Endothelial cell (in vitro differentiated cells): ENCODE results near the gene MYO1D. TPM values are rescaled to one million over a fixed set of nuclear protein-coding genes. Genes with fewer than 3 reads are reported as not detected.

Experiments used
- DNase-seq: peaks from one replicate; pipeline ENCODE4 v3.0.0; 2021; ENCODE audit warnings: low spot score
- H3K27ac Mint-ChIP-seq: one replicate; pipeline ENCODE4 v1.8.0; 2021; ENCODE audit warnings: mixed read lengths, inconsistent platforms; ENCODE audit not compliant: unreplicated experiment
- H3K27me3 Mint-ChIP-seq: one replicate; pipeline ENCODE4 v1.8.0; 2021; ENCODE audit warnings: mild to moderate bottlenecking, moderate library complexity, mixed read lengths, inconsistent platforms; ENCODE audit not compliant: unreplicated experiment
- H3K36me3 Mint-ChIP-seq: one replicate; pipeline ENCODE4 v1.8.0; 2021; ENCODE audit warnings: mild to moderate bottlenecking, low read depth, mixed read lengths, inconsistent platforms; ENCODE audit not compliant: unreplicated experiment
- H3K4me1 Mint-ChIP-seq: one replicate; pipeline ENCODE4 v1.8.0; 2021; ENCODE audit warnings: mild to moderate bottlenecking, mixed read lengths, inconsistent platforms; ENCODE audit not compliant: unreplicated experiment
- H3K4me3 Mint-ChIP-seq: one replicate; pipeline ENCODE4 v1.8.0; 2021; ENCODE audit warnings: mild to moderate bottlenecking, mixed read lengths, inconsistent platforms; ENCODE audit not compliant: unreplicated experiment
- H3K9me3 Mint-ChIP-seq: one replicate; pipeline ENCODE4 v1.8.0; 2021; ENCODE audit warnings: mixed read lengths, inconsistent platforms; ENCODE audit not compliant: unreplicated experiment
- total RNA-seq: library from RNA; stranded (reverse); fragmentation: NEBNext Ultra II Directional; extraction: Animal tissue kit (Norgen Biotek cat#: 25700); gene quantifications from one replicate; pipeline ENCODE4 v1.2.1, GENCODE V29; 2021; ENCODE audit not compliant: unreplicated experiment
- TF ChIP-seq, protein P1 (sequence below): fragments of 200-600 bp; sonication (generic); IDR thresholded peaks from one replicate; pipeline ENCODE4 v1.5.0; 2021; ENCODE audit warnings: antibody characterized with exemption; ENCODE audit not compliant: unreplicated experiment

MYO1D gene
- total RNA-seq, 1 donor from 2014 or later, result 26.4 TPM

DNA sequence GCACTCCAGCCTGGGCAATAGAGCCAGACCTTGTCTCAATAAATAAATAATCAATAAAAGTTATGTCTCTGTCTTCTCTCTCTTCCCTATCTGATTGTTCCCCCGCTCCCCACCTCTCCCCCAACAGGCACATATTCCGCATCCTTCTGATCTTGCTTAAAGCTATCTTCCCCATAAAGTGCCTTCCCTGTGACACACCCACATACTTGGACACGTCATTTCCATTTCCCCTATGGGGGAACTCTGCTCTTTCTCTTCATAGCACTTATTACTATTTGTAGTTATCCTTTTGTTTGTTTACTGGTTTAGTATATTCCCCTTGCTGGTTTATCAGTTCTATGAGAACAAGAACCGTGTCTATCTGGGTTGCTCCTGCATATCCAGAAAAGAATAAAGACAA is 14.9 kb downstream of the MYO1D start:
- Mint-ChIP-seq H3K4me1 (peaks cover 2% of the 10 kb centered on the region), H3K4me3 (no peak overlapping the region), H3K27ac (no peak overlapping the region), H3K9me3 (no peaks in the 10 kb centered on the region), H3K36me3 (no peaks in the 10 kb centered on the region), H3K27me3 (no peaks in the 10 kb centered on the region)
- TF ChIP-seq, protein P1, sequence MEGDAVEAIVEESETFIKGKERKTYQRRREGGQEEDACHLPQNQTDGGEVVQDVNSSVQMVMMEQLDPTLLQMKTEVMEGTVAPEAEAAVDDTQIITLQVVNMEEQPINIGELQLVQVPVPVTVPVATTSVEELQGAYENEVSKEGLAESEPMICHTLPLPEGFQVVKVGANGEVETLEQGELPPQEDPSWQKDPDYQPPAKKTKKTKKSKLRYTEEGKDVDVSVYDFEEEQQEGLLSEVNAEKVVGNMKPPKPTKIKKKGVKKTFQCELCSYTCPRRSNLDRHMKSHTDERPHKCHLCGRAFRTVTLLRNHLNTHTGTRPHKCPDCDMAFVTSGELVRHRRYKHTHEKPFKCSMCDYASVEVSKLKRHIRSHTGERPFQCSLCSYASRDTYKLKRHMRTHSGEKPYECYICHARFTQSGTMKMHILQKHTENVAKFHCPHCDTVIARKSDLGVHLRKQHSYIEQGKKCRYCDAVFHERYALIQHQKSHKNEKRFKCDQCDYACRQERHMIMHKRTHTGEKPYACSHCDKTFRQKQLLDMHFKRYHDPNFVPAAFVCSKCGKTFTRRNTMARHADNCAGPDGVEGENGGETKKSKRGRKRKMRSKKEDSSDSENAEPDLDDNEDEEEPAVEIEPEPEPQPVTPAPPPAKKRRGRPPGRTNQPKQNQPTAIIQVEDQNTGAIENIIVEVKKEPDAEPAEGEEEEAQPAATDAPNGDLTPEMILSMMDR, result no peak
- DNase-seq, result no peak

DNA sequence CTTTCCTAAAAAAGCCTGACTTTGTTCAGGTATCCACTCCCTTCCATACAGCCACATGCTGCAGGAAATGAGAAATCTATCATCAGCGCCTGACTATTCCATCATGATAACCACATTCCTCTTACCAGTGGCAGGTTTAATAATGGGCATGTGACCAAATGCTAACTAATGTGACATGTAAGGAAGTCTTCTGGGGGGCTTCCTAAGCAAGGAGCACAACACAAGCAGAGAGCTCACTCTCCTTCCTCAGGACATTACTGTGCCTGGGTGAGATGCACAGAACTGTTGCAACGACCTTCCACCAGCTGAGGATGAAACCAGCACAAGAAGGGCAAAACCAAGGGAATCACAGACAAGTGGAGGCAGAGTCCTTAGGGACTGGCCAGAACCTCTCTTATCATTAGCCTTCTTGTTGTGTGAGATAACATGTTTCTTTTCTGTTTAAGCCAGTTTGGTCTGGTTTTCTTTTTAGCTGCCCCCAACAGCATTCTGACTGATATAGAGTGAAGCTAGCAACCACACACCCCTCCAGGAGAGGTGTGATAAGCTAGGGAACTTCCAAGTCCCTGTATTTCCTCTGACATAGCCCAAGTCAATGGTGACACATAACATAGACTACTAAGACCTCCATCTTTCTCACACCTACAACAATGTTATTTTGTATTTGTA is 16.9 kb downstream of the MYO1D start:
- no peak for DNase-seq
- H3K36me3 Mint-ChIP-seq, result no peaks in the 10 kb centered on the region
- no peak overlapping the region for H3K4me3 Mint-ChIP-seq
- TF ChIP-seq, protein P1, result no peak
- no peaks in the 10 kb centered on the region for H3K9me3 Mint-ChIP-seq
- no peaks in the 10 kb centered on the region for H3K27me3 Mint-ChIP-seq
- H3K4me1 Mint-ChIP-seq, result peaks cover 2% of the 10 kb centered on the region
- no peak overlapping the region for H3K27ac Mint-ChIP-seq

DNA sequence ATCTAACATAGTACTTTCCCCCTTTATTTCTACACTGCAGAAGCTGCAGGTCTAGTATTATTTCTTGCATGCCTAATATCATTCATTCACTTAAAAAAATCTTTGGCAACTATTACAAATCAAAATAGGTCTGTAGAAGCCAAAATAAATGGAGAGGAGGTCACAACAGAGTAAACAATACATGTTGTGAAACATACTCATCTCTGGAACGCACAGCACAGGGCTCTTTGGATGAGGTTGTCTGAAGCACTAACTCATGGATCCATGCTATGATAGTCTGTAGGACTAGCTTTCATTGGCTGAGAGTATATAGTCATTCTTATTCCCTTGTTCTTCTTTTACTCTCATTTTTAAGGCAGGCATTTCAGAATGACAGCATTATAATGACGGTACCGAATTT is 21.3 kb downstream of the MYO1D start:
- TF ChIP-seq, protein P1, result no peak
- Mint-ChIP-seq H3K27ac (no peak overlapping the region), H3K36me3 (no peaks in the 10 kb centered on the region), H3K4me3 (no peak overlapping the region), H3K4me1 (peaks cover 21% of the 10 kb centered on the region), H3K27me3 (peaks cover 2% of the 10 kb centered on the region), H3K9me3 (no peaks in the 10 kb centered on the region)
- DNase-seq, result no peak

DNA sequence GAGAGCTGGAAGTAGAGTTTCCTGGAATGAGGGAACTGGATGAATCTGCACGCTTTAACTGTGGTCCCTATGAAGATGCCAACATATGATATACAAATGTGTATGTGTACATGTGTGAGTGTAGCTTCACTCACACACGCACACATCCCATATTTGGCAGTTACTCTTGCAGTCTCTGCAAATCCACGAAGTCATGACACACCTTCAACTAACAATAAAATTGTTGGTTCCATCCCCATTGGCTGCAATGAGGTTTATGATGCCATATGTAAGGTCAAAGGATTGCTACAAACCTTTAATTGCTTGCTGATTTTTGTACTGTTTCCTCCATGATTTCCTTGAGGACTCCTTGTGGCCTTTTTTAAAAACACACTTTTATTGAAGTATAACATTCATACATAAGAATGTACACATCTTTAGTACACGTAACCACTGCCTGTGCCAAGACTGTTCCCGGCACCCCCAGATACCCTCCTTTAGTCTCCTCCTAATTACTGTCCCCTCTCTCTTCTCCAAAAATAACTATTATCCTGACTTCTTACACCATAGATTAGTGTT is 22.0 kb downstream of the MYO1D start:
- H3K27ac Mint-ChIP-seq, result no peak overlapping the region
- H3K4me1 Mint-ChIP-seq, result peaks cover 19% of the 10 kb centered on the region
- TF ChIP-seq, protein P1, result no peak
- no peaks in the 10 kb centered on the region for H3K9me3 Mint-ChIP-seq
- H3K27me3 Mint-ChIP-seq, result peaks cover 2% of the 10 kb centered on the region
- DNase-seq, result no peak
- H3K36me3 Mint-ChIP-seq, result no peaks in the 10 kb centered on the region
- no peak overlapping the region for H3K4me3 Mint-ChIP-seq

DNA sequence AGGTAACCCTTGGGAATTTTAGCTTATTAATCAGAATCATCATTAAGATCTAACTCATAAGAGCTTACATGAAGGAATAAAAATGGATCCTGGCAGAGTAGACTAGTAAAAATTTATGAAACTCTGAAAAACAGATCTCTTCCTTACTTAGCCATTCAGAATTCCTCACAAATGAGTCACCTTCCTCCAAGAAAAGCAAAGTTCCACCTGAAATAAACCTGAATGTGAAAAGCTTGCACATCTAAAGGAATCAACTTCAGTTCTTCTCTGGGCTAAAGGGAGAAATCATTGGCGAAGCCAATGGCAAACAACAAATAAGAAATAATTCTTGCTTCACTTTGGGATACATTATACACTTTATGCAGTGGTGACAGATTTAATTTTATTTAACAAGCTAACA is 22.7 kb downstream of the MYO1D start:
- TF ChIP-seq, protein P1, result no peak
- DNase-seq, result no peak
- H3K4me3 Mint-ChIP-seq, result no peak overlapping the region
- no peak overlapping the region for H3K27ac Mint-ChIP-seq
- no peaks in the 10 kb centered on the region for H3K36me3 Mint-ChIP-seq
- H3K27me3 Mint-ChIP-seq, result peaks cover 2% of the 10 kb centered on the region
- no peaks in the 10 kb centered on the region for H3K9me3 Mint-ChIP-seq
- peaks cover 19% of the 10 kb centered on the region for H3K4me1 Mint-ChIP-seq
